ENCODE results near the gene THOP1. TPM values are rescaled to one million over a fixed set of nuclear protein-coding genes. Genes with fewer than 3 reads are reported as not detected.
A peak's percentile ranks its signal among the peaks of the same experiment; 100 is the strongest.

The THOP1 gene
- total RNA-seq, 1 donor from 2014 or later: 45.2 TPM

GRCh38 chr19:2807379-2808128 lies 22.3 kb downstream of the THOP1 start:
- DNase-seq (ENCODE audit: extremely low spot score, unreplicated experiment): peak; percentile 84
- H3K4me1 Mint-ChIP-seq (ENCODE audit: unreplicated experiment): no peaks in the 10 kb centered on the region
- peaks cover 7% of the 10 kb centered on the region for H3K36me3 Mint-ChIP-seq (ENCODE audit: unreplicated experiment)
- no peaks in the 10 kb centered on the region for H3K9me3 Mint-ChIP-seq (ENCODE audit: unreplicated experiment)
- H3K4me3 Mint-ChIP-seq (ENCODE audit: unreplicated experiment): no peak overlapping the region
- no peaks in the 10 kb centered on the region for H3K27me3 Mint-ChIP-seq (ENCODE audit: unreplicated experiment)
- H3K27ac Mint-ChIP-seq (ENCODE audit: unreplicated experiment): no peak overlapping the region
- TF ChIP-seq CTCF (IDR thresholded peaks at IDR 0.05): no peak

DNA sequence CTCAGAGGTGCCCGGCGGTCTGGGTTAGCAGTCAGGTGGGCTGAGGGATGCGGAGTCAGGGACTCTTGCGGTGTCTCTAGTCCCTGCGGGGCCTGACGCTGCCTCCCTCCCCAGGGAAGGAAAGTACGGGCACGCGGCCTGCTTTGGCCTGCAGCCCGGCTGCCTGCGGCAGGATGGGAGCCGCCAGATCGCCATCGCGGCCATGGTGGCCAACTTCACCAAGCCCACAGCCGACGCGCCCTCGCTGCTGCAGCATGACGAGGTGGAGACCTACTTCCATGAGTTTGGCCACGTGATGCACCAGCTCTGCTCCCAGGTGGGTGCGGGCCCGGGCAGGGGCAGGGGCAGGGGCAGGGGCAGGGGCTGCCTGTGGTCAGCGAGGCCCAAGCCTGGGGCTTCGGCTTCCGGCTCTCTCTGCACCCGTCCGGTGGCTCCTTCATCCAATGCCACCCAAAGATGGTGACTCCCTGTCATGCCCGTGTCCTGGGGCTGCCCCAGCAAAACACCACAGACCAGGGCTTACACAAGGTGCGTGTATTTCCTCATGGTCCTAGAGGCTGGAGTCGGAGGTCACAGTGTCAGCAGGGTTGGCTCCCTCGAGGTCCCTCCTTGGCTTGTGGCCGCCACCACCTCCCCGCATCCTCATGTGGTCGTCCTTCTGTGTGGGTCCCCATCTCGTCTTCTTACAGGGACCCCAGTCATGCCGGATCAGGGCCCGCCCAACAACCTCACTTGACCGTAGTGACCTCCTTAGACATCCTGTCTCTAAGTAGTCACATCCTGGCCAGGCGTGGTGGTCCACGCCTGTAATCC lies 23.0 kb downstream of the THOP1 start:
- no peak overlapping the region for H3K4me3 Mint-ChIP-seq (ENCODE audit: unreplicated experiment)
- DNase-seq (ENCODE audit: extremely low spot score, unreplicated experiment): peak; percentile 81

GRCh38 chr19:2809387-2810140 lies 24.3 kb downstream of the THOP1 start:
- no peak for DNase-seq (ENCODE audit: extremely low spot score, unreplicated experiment)
- Mint-ChIP-seq H3K4me1 (ENCODE audit: unreplicated experiment) (no peaks in the 10 kb centered on the region), H3K27me3 (ENCODE audit: unreplicated experiment) (no peaks in the 10 kb centered on the region), H3K36me3 (ENCODE audit: unreplicated experiment) (peaks cover 3% of the 10 kb centered on the region), H3K27ac (ENCODE audit: unreplicated experiment) (no peak overlapping the region), H3K9me3 (ENCODE audit: unreplicated experiment) (no peaks in the 10 kb centered on the region), H3K4me3 (ENCODE audit: unreplicated experiment) (no peak overlapping the region)
- TF ChIP-seq CTCF (IDR thresholded peaks at IDR 0.05): no peak

More for the DNA sequence above, 23.0 kb downstream of the THOP1 start:
- H3K27ac Mint-ChIP-seq (ENCODE audit: unreplicated experiment): no peak overlapping the region
- no peaks in the 10 kb centered on the region for H3K27me3 Mint-ChIP-seq (ENCODE audit: unreplicated experiment)
- peaks cover 5% of the 10 kb centered on the region for H3K36me3 Mint-ChIP-seq (ENCODE audit: unreplicated experiment)
- no peaks in the 10 kb centered on the region for H3K9me3 Mint-ChIP-seq (ENCODE audit: unreplicated experiment)
- H3K4me1 Mint-ChIP-seq (ENCODE audit: unreplicated experiment): no peaks in the 10 kb centered on the region
- no peak for TF ChIP-seq CTCF (IDR thresholded peaks at IDR 0.05)

DNA sequence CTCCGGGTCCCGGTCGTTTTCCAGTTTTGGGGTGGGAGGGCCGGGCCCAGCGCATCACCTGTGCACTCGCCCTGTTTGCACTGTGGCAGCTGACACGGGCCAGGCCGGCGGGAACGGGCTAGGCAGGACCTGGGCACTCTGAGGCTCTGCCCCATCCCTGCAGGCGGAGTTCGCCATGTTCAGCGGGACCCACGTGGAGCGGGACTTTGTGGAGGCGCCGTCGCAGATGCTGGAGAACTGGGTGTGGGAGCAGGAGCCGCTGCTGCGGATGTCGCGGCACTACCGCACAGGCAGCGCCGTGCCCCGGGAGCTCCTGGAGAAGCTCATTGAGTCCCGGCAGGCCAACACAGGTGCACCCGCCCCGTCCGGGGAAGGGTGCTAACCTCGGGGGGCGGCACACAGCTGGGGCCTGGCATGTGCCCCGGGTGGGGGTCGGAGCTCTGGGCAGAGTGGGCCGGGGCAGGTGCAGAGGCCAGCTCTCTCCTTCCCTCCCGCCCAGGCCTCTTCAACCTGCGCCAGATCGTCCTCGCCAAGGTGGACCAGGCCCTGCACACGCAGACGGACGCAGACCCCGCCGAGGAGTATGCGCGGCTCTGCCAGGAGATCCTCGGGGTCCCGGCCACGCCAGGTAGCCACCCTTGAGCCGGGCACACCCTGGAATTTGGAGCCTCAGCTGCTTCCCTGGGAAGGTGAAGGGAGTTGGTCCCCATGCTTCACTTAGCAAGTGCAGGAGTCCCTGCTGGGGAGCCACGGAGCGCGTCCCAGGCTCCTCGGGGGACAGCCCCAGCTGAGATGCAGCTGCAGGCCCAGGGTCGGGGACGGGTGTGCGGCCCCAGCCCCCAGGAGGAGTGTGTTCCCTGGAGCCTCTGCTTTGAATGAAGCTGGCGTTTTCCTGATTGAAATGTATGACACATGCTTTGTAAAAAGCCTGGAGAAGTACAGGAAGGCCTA lies 25.1 kb downstream of the THOP1 start:
- no peak for TF ChIP-seq CTCF (IDR thresholded peaks at IDR 0.05)
- no peaks in the 10 kb centered on the region for H3K9me3 Mint-ChIP-seq (ENCODE audit: unreplicated experiment)
- no peaks in the 10 kb centered on the region for H3K4me1 Mint-ChIP-seq (ENCODE audit: unreplicated experiment)
- no peak overlapping the region for H3K27ac Mint-ChIP-seq (ENCODE audit: unreplicated experiment)
- no peak for DNase-seq (ENCODE audit: extremely low spot score, unreplicated experiment)
- no peak overlapping the region for H3K4me3 Mint-ChIP-seq (ENCODE audit: unreplicated experiment)
- H3K36me3 Mint-ChIP-seq (ENCODE audit: unreplicated experiment): peaks cover 3% of the 10 kb centered on the region
- no peaks in the 10 kb centered on the region for H3K27me3 Mint-ChIP-seq (ENCODE audit: unreplicated experiment)
